Measurements from ENCODE around the gene GABRG2.
"Not testable (repeated sequence)": the region's sequence is repeated elsewhere in the genome, so short reads cannot be mapped to it uniquely, and the experiment has no call there.

Gene GABRG2

DNA sequence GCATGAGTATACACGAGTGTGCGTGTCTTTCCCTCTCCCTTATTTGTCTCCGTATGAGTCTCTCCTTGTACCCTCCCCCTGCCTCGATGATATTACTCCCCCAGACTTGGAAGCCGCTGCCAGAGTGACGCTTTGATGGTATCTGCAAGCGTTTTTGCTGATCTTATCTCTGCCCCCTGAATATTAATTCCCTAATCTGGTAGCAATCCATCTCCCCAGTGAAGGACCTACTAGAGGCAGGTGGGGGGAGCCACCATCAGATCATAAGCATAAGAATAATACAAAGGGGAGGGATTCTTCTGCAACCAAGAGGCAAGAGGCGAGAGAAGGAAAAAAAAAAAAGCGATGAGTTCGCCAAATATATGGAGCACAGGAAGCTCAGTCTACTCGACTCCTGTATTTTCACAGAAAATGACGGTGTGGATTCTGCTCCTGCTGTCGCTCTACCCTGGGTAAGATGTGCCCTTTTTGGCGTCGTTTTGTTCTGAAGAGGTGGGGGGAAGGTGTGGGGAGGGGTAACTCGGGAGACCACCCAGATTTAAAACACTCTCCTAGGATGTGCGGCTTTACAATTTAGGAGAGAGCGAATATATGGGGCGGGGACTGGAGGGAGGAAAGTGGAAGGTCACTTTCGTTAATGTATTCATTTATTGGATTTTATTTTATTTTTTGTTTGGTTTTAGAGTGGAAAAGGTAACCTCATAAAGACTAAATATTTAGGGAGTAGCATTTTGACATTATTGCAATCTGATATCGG lies at the start of gene GABRG2:
Gene GABRG2, plus strand, starts transcription at position 119 of the 757 bp plus-strand sequence. Its CDS starts 227 bp downstream, at position 346.
- no peaks in the 10 kb centered on the region for H3K27me3 ChIP-seq (ENCODE audit: insufficient read depth, insufficient read length)
- no peak within 1 kb of the TSS for H3K9ac ChIP-seq (ENCODE audit: insufficient read length, low read depth)
- no peak within 1 kb of the TSS for H3K4me3 ChIP-seq (ENCODE audit: insufficient read length, low read depth)

DNA sequence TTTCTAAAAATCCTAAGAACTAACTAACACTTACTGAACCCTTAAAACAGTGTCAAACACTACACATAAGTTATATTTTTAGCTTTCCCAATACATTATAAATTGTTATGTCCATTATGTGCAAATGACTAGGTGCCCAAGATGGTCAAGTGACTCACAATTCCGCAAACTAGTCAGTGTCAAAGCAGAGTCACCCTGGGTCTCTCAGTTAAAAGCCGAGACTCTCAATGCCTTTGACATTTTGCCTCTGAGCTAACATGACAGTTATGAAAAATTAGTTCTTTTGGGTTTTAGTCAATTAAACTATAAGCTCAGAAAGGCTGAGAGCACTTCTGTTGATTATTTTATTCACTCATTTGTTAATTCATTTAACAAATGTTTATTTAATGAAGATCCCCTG lies 42.3 kb upstream of the GABRG2 start:
- DNase-seq (ENCODE audit: low read depth, low spot score) = no peak
- TF ChIP-seq SUZ12 (IDR thresholded peaks at IDR 0.05; ENCODE audit: extremely low read depth, insufficient read depth, insufficient read length) = no peak
- TF ChIP-seq ZNF274 (IDR thresholded peaks at IDR 0.05; ENCODE audit: low read depth, low read length) = no peak
- TF ChIP-seq YY1 (IDR thresholded peaks at IDR 0.05; ENCODE audit: insufficient read depth, insufficient read length) = no peak
- Histone ChIP-seq H3K9ac (ENCODE audit: insufficient read length, low read depth) (no peak overlapping the region), H3K27me3 (ENCODE audit: insufficient read depth, insufficient read length) (no peaks in the 10 kb centered on the region), H3K9me3 (ENCODE audit: insufficient read depth, low read length) (no peaks in the 10 kb centered on the region), H3K36me3 (ENCODE audit: insufficient read depth, insufficient read length, low read length) (no peaks in the 10 kb centered on the region), H3K4me1 (ENCODE audit: insufficient read depth, insufficient read length) (no peaks in the 10 kb centered on the region), H3K4me3 (ENCODE audit: insufficient read length, low read depth) (no peak overlapping the region)

More for the DNA sequence above, at the start of gene GABRG2:
- Histone ChIP-seq H3K36me3 (ENCODE audit: insufficient read depth, insufficient read length, low read length) (no peaks in the 10 kb centered on the region), H3K9me3 (ENCODE audit: insufficient read depth, low read length) (no peaks in the 10 kb centered on the region), H3K4me1 (ENCODE audit: insufficient read depth, insufficient read length) (no peaks in the 10 kb centered on the region)
- DNase-seq (ENCODE audit: low read depth, low spot score) = no peak
- no peak for TF ChIP-seq YY1 (IDR thresholded peaks at IDR 0.05; ENCODE audit: insufficient read depth, insufficient read length)
- no peak for TF ChIP-seq ZNF274 (IDR thresholded peaks at IDR 0.05; ENCODE audit: low read depth, low read length)

- DNase-seq (ENCODE audit: low read depth, low spot score) = no peak
- H3K4me1 ChIP-seq (ENCODE audit: insufficient read depth, insufficient read length) = no peaks in the 10 kb centered on the region
- TF ChIP-seq YY1 (IDR thresholded peaks at IDR 0.05; ENCODE audit: insufficient read depth, insufficient read length) (no peak), SUZ12 (IDR thresholded peaks at IDR 0.05; ENCODE audit: extremely low read depth, insufficient read depth, insufficient read length) (no peak), ZNF274 (IDR thresholded peaks at IDR 0.05; ENCODE audit: low read depth, low read length) (no peak)
Measured at GRCh38 chr5:162026803-162027202, 40.8 kb upstream of the GABRG2 start.

DNA sequence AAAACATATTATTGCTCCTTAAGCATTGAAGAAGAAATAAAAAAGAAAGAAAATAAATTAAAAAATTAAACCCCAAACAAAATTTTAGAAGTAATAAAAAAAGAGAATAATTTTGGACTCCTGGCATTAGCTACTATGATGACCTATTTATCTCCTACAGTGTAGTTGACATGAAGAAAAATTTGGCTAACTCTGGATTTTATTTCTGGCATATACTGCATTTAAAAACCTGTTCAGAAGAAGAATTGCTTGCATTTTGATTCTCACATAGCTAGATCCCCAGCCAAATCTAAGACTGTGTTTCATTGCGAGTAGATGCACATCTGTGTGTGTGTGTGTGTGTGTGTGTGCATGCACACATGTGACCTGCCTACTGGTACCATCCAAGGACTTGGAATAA lies 30.1 kb upstream of the GABRG2 start:
- H3K27me3 ChIP-seq (ENCODE audit: insufficient read depth, insufficient read length) = no peaks in the 10 kb centered on the region
- no peak overlapping the region for H3K9ac ChIP-seq (ENCODE audit: insufficient read length, low read depth)
- no peak for TF ChIP-seq YY1 (IDR thresholded peaks at IDR 0.05; ENCODE audit: insufficient read depth, insufficient read length)
- no peaks in the 10 kb centered on the region for H3K9me3 ChIP-seq (ENCODE audit: insufficient read depth, low read length)
- no peak for DNase-seq (ENCODE audit: low read depth, low spot score)
- H3K36me3 ChIP-seq (ENCODE audit: insufficient read depth, insufficient read length, low read length) = no peaks in the 10 kb centered on the region
- no peaks in the 10 kb centered on the region for H3K4me1 ChIP-seq (ENCODE audit: insufficient read depth, insufficient read length)
- no peak overlapping the region for H3K4me3 ChIP-seq (ENCODE audit: insufficient read length, low read depth)

More at GRCh38 chr5:162026803-162027202, 40.8 kb upstream of the GABRG2 start:
- Histone ChIP-seq H3K27me3 (ENCODE audit: insufficient read depth, insufficient read length) (no peaks in the 10 kb centered on the region), H3K4me3 (ENCODE audit: insufficient read length, low read depth) (no peak overlapping the region), H3K9ac (ENCODE audit: insufficient read length, low read depth) (no peak overlapping the region), H3K9me3 (ENCODE audit: insufficient read depth, low read length) (no peaks in the 10 kb centered on the region), H3K36me3 (ENCODE audit: insufficient read depth, insufficient read length, low read length) (no peaks in the 10 kb centered on the region)

GRCh38 chr5:162047279-162047678 lies 20.3 kb upstream of the GABRG2 start:
- Histone ChIP-seq H3K9me3 (ENCODE audit: insufficient read depth, low read length) (no peaks in the 10 kb centered on the region), H3K9ac (ENCODE audit: insufficient read length, low read depth) (no peak overlapping the region), H3K4me3 (ENCODE audit: insufficient read length, low read depth) (no peak overlapping the region), H3K4me1 (ENCODE audit: insufficient read depth, insufficient read length) (no peaks in the 10 kb centered on the region), H3K27me3 (ENCODE audit: insufficient read depth, insufficient read length) (no peaks in the 10 kb centered on the region), H3K36me3 (ENCODE audit: insufficient read depth, insufficient read length, low read length) (no peaks in the 10 kb centered on the region)
- TF ChIP-seq SUZ12 (IDR thresholded peaks at IDR 0.05; ENCODE audit: extremely low read depth, insufficient read depth, insufficient read length) = no peak
- TF ChIP-seq YY1 (IDR thresholded peaks at IDR 0.05; ENCODE audit: insufficient read depth, insufficient read length) = no peak
- no peak for TF ChIP-seq ZNF274 (IDR thresholded peaks at IDR 0.05; ENCODE audit: low read depth, low read length)
- DNase-seq (ENCODE audit: low read depth, low spot score) = no peak

DNA sequence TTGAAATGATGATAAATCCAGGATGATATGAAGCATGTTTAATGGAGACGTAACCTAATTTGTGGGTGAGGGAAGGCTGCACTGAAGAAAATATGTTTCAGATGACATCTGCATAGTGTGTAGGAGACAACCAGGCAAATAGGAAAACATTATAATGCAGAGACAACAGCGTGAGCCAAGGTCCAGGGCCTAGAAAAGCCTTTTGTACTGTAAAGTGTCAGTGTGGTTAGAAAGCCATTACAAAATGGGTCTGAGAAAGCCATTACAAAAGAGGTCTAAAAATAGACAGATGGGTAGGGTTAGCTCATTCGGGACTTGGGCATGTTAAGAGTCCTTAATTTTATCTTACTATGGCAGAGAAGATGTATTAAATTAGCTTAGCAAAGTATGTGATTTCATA lies 14.9 kb upstream of the GABRG2 start:
- no peak overlapping the region for H3K9ac ChIP-seq (ENCODE audit: insufficient read length, low read depth)
- no peaks in the 10 kb centered on the region for H3K9me3 ChIP-seq (ENCODE audit: insufficient read depth, low read length)
- DNase-seq (ENCODE audit: low read depth, low spot score) = peak; percentile 20
- H3K27me3 ChIP-seq (ENCODE audit: insufficient read depth, insufficient read length) = no peaks in the 10 kb centered on the region
- TF ChIP-seq ZNF274 (IDR thresholded peaks at IDR 0.05; ENCODE audit: low read depth, low read length) (no peak), YY1 (IDR thresholded peaks at IDR 0.05; ENCODE audit: insufficient read depth, insufficient read length) (no peak)
- H3K36me3 ChIP-seq (ENCODE audit: insufficient read depth, insufficient read length, low read length) = no peaks in the 10 kb centered on the region
- no peaks in the 10 kb centered on the region for H3K4me1 ChIP-seq (ENCODE audit: insufficient read depth, insufficient read length)
- H3K4me3 ChIP-seq (ENCODE audit: insufficient read length, low read depth) = no peak overlapping the region

GRCh38 chr5:162055095-162055494 lies 12.5 kb upstream of the GABRG2 start:
- H3K9me3 ChIP-seq (ENCODE audit: insufficient read depth, low read length); H3K27me3 ChIP-seq (ENCODE audit: insufficient read depth, insufficient read length); H3K4me3 ChIP-seq (ENCODE audit: insufficient read length, low read depth); DNase-seq (ENCODE audit: low read depth, low spot score); H3K36me3 ChIP-seq (ENCODE audit: insufficient read depth, insufficient read length, low read length); H3K9ac ChIP-seq (ENCODE audit: insufficient read length, low read depth); H3K4me1 ChIP-seq (ENCODE audit: insufficient read depth, insufficient read length): not testable (repeated sequence)

GRCh38 chr5:162067162-162067561 lies 411 bp upstream of the GABRG2 start:
- Histone ChIP-seq H3K4me3 (ENCODE audit: insufficient read length, low read depth) (no peak overlapping the region), H3K9me3 (ENCODE audit: insufficient read depth, low read length) (no peaks in the 10 kb centered on the region), H3K4me1 (ENCODE audit: insufficient read depth, insufficient read length) (no peaks in the 10 kb centered on the region), H3K27me3 (ENCODE audit: insufficient read depth, insufficient read length) (no peaks in the 10 kb centered on the region), H3K9ac (ENCODE audit: insufficient read length, low read depth) (no peak overlapping the region), H3K36me3 (ENCODE audit: insufficient read depth, insufficient read length, low read length) (no peaks in the 10 kb centered on the region)
- DNase-seq (ENCODE audit: low read depth, low spot score) = no peak
- TF ChIP-seq SUZ12 (IDR thresholded peaks at IDR 0.05; ENCODE audit: extremely low read depth, insufficient read depth, insufficient read length) (no peak), ZNF274 (IDR thresholded peaks at IDR 0.05; ENCODE audit: low read depth, low read length) (no peak), YY1 (IDR thresholded peaks at IDR 0.05; ENCODE audit: insufficient read depth, insufficient read length) (no peak)

Data from NT2/D1 (cell line).